Mucosa of rectum (tissue), 2 donors: ENCODE data around the gene SLC36A4.
A peak's percentile ranks its signal among the peaks of the same experiment; 100 is the strongest.
"Not testable (repeated sequence)": the region's sequence is repeated elsewhere in the genome, so short reads cannot be mapped to it uniquely, and the experiment has no call there.

ENCODE experiments used
- H3K27ac ChIP-seq, 2 donors: one replicate each; pipeline ENCODE4 v1.7.0; 2013; ENCODE audit warnings: inconsistent platforms in 2 of 2, low read depth in 2 of 2, low read length in 2 of 2
- H3K27me3 ChIP-seq, 2 donors: one replicate each; pipeline ENCODE4 v1.7.0; 2013; ENCODE audit warnings: low read length in 2 of 2; ENCODE audit not compliant: control insufficient read depth in 2 of 2, insufficient read depth in 2 of 2
- H3K36me3 ChIP-seq, 2 donors: one replicate each; pipeline ENCODE4 v1.7.0; 2013; ENCODE audit warnings: low read length in 2 of 2; ENCODE audit not compliant: control insufficient read depth in 2 of 2, insufficient read depth in 2 of 2
- H3K4me1 ChIP-seq, 2 donors: one replicate each; pipeline ENCODE4 v1.7.0; 2013; ENCODE audit warnings: low read length in 2 of 2, mild to moderate bottlenecking in 1 of 2; ENCODE audit not compliant: control insufficient read depth in 2 of 2, insufficient read depth in 2 of 2
- H3K4me3 ChIP-seq, 2 donors: one replicate each; pipeline ENCODE4 v1.7.0; 2013; ENCODE audit warnings: low read length in 2 of 2
- H3K9ac ChIP-seq, 2 donors: one replicate each; pipeline ENCODE4 v1.7.0; 2013; ENCODE audit warnings: low read length in 2 of 2, low read depth in 1 of 2, mild to moderate bottlenecking in 1 of 2
- H3K9me3 ChIP-seq, 2 donors: one replicate each; pipeline ENCODE4 v1.7.0; 2013; ENCODE audit warnings: low read length in 2 of 2; ENCODE audit not compliant: control insufficient read depth in 2 of 2
- donor health status: healthy.
- donor health status: Normal muscosa, but diverticular disease.

The SLC36A4 gene

GRCh38 chr11:93196816-93197379 lies 893 bp downstream of the SLC36A4 start:
- peaks cover 0 to 3% of the 10 kb centered on the region in 2 donors for H3K4me1 ChIP-seq
- peak overlapping the region; percentile 74 to 84 for H3K4me3 ChIP-seq
- no peaks in the 10 kb centered on the region for H3K36me3 ChIP-seq
- H3K9me3 ChIP-seq = no peaks in the 10 kb centered on the region
- peak overlapping the region; percentile 91 for H3K27ac ChIP-seq
- H3K27me3 ChIP-seq = no peaks in the 10 kb centered on the region
- H3K9ac ChIP-seq = peak overlapping the region; percentile 76 to 95

- no peak overlapping the region for H3K27ac ChIP-seq
- peaks cover 0 to 3% of the 10 kb centered on the region in 2 donors for H3K4me1 ChIP-seq
- no peaks in the 10 kb centered on the region for H3K9me3 ChIP-seq
- no peak overlapping the region for H3K9ac ChIP-seq
- no peaks in the 10 kb centered on the region for H3K27me3 ChIP-seq
- no peak overlapping the region for H3K4me3 ChIP-seq
- no peaks in the 10 kb centered on the region for H3K36me3 ChIP-seq
Observed at GRCh38 chr11:93194673-93195291, 3.0 kb downstream of the SLC36A4 start.

GRCh38 chr11:93193731-93194130 lies 4.1 kb downstream of the SLC36A4 start:
- Histone ChIP-seq H3K9me3 (no peaks in the 10 kb centered on the region), H3K4me1 (peaks cover 0 to 3% of the 10 kb centered on the region in 2 donors), H3K27me3 (no peaks in the 10 kb centered on the region), H3K9ac (no peak overlapping the region), H3K4me3 (no peak overlapping the region), H3K27ac (no peak overlapping the region), H3K36me3 (no peaks in the 10 kb centered on the region)

GRCh38 chr11:93192163-93192562 lies 5.6 kb downstream of the SLC36A4 start:
- peaks cover 0 to 3% of the 10 kb centered on the region in 2 donors for H3K4me1 ChIP-seq
- H3K4me3 ChIP-seq = no peak overlapping the region
- no peak overlapping the region for H3K27ac ChIP-seq
- H3K9me3 ChIP-seq = peaks cover 0 to 6% of the 10 kb centered on the region in 2 donors
- H3K27me3 ChIP-seq = no peaks in the 10 kb centered on the region
- no peak overlapping the region for H3K9ac ChIP-seq
- no peaks in the 10 kb centered on the region for H3K36me3 ChIP-seq

GRCh38 chr11:93189462-93189861 lies 8.3 kb downstream of the SLC36A4 start:
- H3K4me3 ChIP-seq = no peak overlapping the region
- H3K27ac ChIP-seq = no peak overlapping the region
- no peaks in the 10 kb centered on the region for H3K4me1 ChIP-seq
- no peak overlapping the region for H3K9ac ChIP-seq
- no peaks in the 10 kb centered on the region for H3K36me3 ChIP-seq
- H3K27me3 ChIP-seq = no peaks in the 10 kb centered on the region
- H3K9me3 ChIP-seq = peaks cover 0 to 6% of the 10 kb centered on the region in 2 donors

- no peak overlapping the region for H3K9ac ChIP-seq
- no peaks in the 10 kb centered on the region for H3K36me3 ChIP-seq
- no peaks in the 10 kb centered on the region for H3K27me3 ChIP-seq
- no peak overlapping the region for H3K27ac ChIP-seq
- no peaks in the 10 kb centered on the region for H3K4me1 ChIP-seq
- H3K4me3 ChIP-seq = no peak overlapping the region
- peaks cover 0 to 6% of the 10 kb centered on the region in 2 donors for H3K9me3 ChIP-seq
Observed at GRCh38 chr11:93188726-93189125, 9.1 kb downstream of the SLC36A4 start.

- Histone ChIP-seq H3K4me1 (no peaks in the 10 kb centered on the region), H3K9me3 (peaks cover 0 to 6% of the 10 kb centered on the region in 2 donors), H3K4me3 (no peak overlapping the region), H3K27me3 (no peaks in the 10 kb centered on the region), H3K36me3 (no peaks in the 10 kb centered on the region), H3K27ac (no peak overlapping the region), H3K9ac (no peak overlapping the region)
Observed at GRCh38 chr11:93187290-93187689, 10.5 kb downstream of the SLC36A4 start.

GRCh38 chr11:93177891-93178290 lies 19.9 kb downstream of the SLC36A4 start:
- H3K9me3 ChIP-seq, H3K4me1 ChIP-seq, H3K27me3 ChIP-seq, H3K4me3 ChIP-seq, H3K9ac ChIP-seq, H3K27ac ChIP-seq: not testable (repeated sequence)
- peaks cover 9 to 12% of the 10 kb centered on the region in 2 donors for H3K36me3 ChIP-seq

GRCh38 chr11:93169950-93170561 lies 27.7 kb downstream of the SLC36A4 start:
- Histone ChIP-seq H3K27me3 (no peaks in the 10 kb centered on the region), H3K4me1 (no peaks in the 10 kb centered on the region), H3K9me3 (no peaks in the 10 kb centered on the region), H3K4me3 (no peak overlapping the region), H3K9ac (no peak overlapping the region), H3K36me3 (no peaks in the 10 kb centered on the region), H3K27ac (no peak overlapping the region)

GRCh38 chr11:93169143-93169542 lies 28.6 kb downstream of the SLC36A4 start:
- Histone ChIP-seq H3K4me1 (no peaks in the 10 kb centered on the region), H3K9me3 (no peaks in the 10 kb centered on the region), H3K27me3 (no peaks in the 10 kb centered on the region), H3K9ac (no peak overlapping the region), H3K36me3 (peaks cover 0 to 2% of the 10 kb centered on the region in 2 donors), H3K4me3 (no peak overlapping the region), H3K27ac (no peak overlapping the region)
